ENCODE data around the gene COL25A1.

DNA sequence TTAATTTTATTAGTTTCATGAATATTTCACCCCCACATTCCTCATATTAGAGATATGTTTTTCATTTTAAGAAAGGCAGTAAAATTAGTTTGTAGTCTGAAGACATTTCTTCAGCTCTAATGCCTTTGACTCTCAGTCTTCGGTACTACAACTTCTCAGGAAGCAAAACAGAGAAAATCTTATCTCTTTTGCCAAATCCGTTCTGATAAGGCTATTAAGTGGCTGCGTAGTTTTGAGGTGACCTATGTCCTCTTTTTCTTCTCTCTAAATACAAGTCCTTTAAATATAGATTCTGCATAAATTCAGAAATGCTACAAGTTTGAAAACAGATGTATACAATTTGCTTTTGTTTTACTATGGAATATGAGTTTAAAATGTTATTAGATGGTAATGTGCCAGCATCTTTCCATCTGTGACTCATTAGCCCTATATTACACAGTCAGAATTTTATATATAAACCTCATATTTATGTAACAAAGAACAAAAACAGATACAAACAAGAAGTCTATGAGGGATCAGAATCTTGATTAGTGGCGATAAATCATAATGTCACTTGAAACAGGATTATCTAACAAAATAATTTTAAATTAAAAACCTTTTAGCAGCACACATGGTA, 358.4 kb downstream of the COL25A1 start:
- TF ChIP-seq, protein P1, sequence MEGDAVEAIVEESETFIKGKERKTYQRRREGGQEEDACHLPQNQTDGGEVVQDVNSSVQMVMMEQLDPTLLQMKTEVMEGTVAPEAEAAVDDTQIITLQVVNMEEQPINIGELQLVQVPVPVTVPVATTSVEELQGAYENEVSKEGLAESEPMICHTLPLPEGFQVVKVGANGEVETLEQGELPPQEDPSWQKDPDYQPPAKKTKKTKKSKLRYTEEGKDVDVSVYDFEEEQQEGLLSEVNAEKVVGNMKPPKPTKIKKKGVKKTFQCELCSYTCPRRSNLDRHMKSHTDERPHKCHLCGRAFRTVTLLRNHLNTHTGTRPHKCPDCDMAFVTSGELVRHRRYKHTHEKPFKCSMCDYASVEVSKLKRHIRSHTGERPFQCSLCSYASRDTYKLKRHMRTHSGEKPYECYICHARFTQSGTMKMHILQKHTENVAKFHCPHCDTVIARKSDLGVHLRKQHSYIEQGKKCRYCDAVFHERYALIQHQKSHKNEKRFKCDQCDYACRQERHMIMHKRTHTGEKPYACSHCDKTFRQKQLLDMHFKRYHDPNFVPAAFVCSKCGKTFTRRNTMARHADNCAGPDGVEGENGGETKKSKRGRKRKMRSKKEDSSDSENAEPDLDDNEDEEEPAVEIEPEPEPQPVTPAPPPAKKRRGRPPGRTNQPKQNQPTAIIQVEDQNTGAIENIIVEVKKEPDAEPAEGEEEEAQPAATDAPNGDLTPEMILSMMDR (IDR thresholded peaks at IDR 0.05; ENCODE audit: low read depth, low read length): no peak
- no peak for TF ChIP-seq EZH2phosphoT487 (IDR thresholded peaks at IDR 0.05; ENCODE audit: low read depth)
